ENCODE results near the gene TMC7. TPM values are rescaled to one million over a fixed set of nuclear protein-coding genes. Genes with fewer than 3 reads are reported as not detected.

The TMC7 gene
- total RNA-seq, 1 experiment from 2014 or later = 0.34 TPM

- H3K27me3 ChIP-seq = no peaks in the 10 kb centered on the region
- no peak for DNase-seq
- no peak overlapping the region for H3K4me3 ChIP-seq
Observed at GRCh38 chr16:19040400-19040799, 56.7 kb downstream of the TMC7 start.

GRCh38 chr16:19044769-19045168 lies 61.0 kb downstream of the TMC7 start:
- Histone ChIP-seq H3K27me3 (no peaks in the 10 kb centered on the region), H3K27ac (no peak overlapping the region), H3K4me3 (no peak overlapping the region), H3K9me3 (replicated peaks) (no peaks in the 10 kb centered on the region), H3K4me1 (no peaks in the 10 kb centered on the region), H3K36me3 (no peaks in the 10 kb centered on the region)
- DNase-seq = no peak

More at GRCh38 chr16:19040400-19040799, 56.7 kb downstream of the TMC7 start:
- no peak overlapping the region for H3K27ac ChIP-seq
- no peaks in the 10 kb centered on the region for H3K9me3 ChIP-seq (replicated peaks)
- no peaks in the 10 kb centered on the region for H3K4me1 ChIP-seq
- H3K36me3 ChIP-seq = no peaks in the 10 kb centered on the region

GRCh38 chr16:19046062-19046461 lies 62.3 kb downstream of the TMC7 start:
- Histone ChIP-seq H3K27ac (no peak overlapping the region), H3K4me1 (no peaks in the 10 kb centered on the region), H3K4me3 (no peak overlapping the region), H3K9me3 (replicated peaks) (no peaks in the 10 kb centered on the region), H3K27me3 (no peaks in the 10 kb centered on the region), H3K36me3 (no peaks in the 10 kb centered on the region)
- DNase-seq = no peak

- DNase-seq = no peak
- Histone ChIP-seq H3K27me3 (no peaks in the 10 kb centered on the region), H3K4me1 (no peaks in the 10 kb centered on the region), H3K27ac (no peak overlapping the region), H3K4me3 (no peak overlapping the region), H3K36me3 (no peaks in the 10 kb centered on the region), H3K9me3 (replicated peaks) (no peaks in the 10 kb centered on the region)
Observed at GRCh38 chr16:19062706-19063105, 79.0 kb downstream of the TMC7 start.

- Histone ChIP-seq H3K36me3 (no peaks in the 10 kb centered on the region), H3K4me1 (no peaks in the 10 kb centered on the region), H3K9me3 (replicated peaks) (no peaks in the 10 kb centered on the region), H3K27me3 (no peaks in the 10 kb centered on the region), H3K27ac (peak overlapping the region; percentile 100; the same call in 1 of the 2 replicates), H3K4me3 (peak overlapping the region; percentile 100)
- DNase-seq = no peak
Observed at GRCh38 chr16:19066988-19067348, 83.2 kb downstream of the TMC7 start.

GRCh38 chr16:19067349-19068236 lies 83.9 kb downstream of the TMC7 start, which contains the start of gene COQ7:
COQ7 (plus strand) TSS chr16:19067614; CDS start chr16:19067665, 51 bp downstream.
- Histone ChIP-seq H3K27me3 (no peaks in the 10 kb centered on the region), H3K4me3 (peak within 1 kb of the TSS; percentile 100), H3K36me3 (no peaks in the 10 kb centered on the region), H3K4me1 (no peaks in the 10 kb centered on the region), H3K9me3 (replicated peaks) (no peaks in the 10 kb centered on the region), H3K27ac (peak within 1 kb of the TSS; percentile 100)
- peak; percentile 98 to 99 for DNase-seq

GRCh38 chr16:19068237-19068815 lies 84.6 kb downstream of the TMC7 start:
- Histone ChIP-seq H3K4me3 (peak overlapping the region; percentile 100), H3K27me3 (no peaks in the 10 kb centered on the region), H3K9me3 (replicated peaks) (no peaks in the 10 kb centered on the region), H3K27ac (peak overlapping the region; percentile 100), H3K36me3 (no peaks in the 10 kb centered on the region), H3K4me1 (no peaks in the 10 kb centered on the region)
- DNase-seq = no peak

- DNase-seq = peak in 1 of 2 experiments; percentile 31
- Histone ChIP-seq H3K9me3 (replicated peaks) (no peaks in the 10 kb centered on the region), H3K4me3 (no peak overlapping the region), H3K36me3 (no peaks in the 10 kb centered on the region), H3K27me3 (no peaks in the 10 kb centered on the region), H3K27ac (no peak overlapping the region), H3K4me1 (no peaks in the 10 kb centered on the region)
Observed at GRCh38 chr16:19071811-19072777, 88.4 kb downstream of the TMC7 start.

- H3K36me3 ChIP-seq = no peaks in the 10 kb centered on the region
Observed at GRCh38 chr16:19073344-19073743, 89.6 kb downstream of the TMC7 start.

GRCh38 chr16:19073863-19074262 lies 90.1 kb downstream of the TMC7 start:
- no peak overlapping the region for H3K4me3 ChIP-seq
- H3K36me3 ChIP-seq = no peaks in the 10 kb centered on the region
- H3K4me1 ChIP-seq = no peaks in the 10 kb centered on the region
- no peak for DNase-seq
- no peak overlapping the region for H3K27ac ChIP-seq
- no peaks in the 10 kb centered on the region for H3K9me3 ChIP-seq (replicated peaks)
- H3K27me3 ChIP-seq = no peaks in the 10 kb centered on the region

More at GRCh38 chr16:19073344-19073743, 89.6 kb downstream of the TMC7 start:
- H3K27me3 ChIP-seq = no peaks in the 10 kb centered on the region
- no peaks in the 10 kb centered on the region for H3K9me3 ChIP-seq (replicated peaks)
- H3K4me3 ChIP-seq = no peak overlapping the region
- DNase-seq = no peak
- no peaks in the 10 kb centered on the region for H3K4me1 ChIP-seq
- H3K27ac ChIP-seq = no peak overlapping the region

GRCh38 chr16:19075511-19075910 lies 91.8 kb downstream of the TMC7 start:
- Histone ChIP-seq H3K4me3 (no peak overlapping the region), H3K9me3 (replicated peaks) (no peaks in the 10 kb centered on the region), H3K27me3 (no peaks in the 10 kb centered on the region), H3K4me1 (no peaks in the 10 kb centered on the region), H3K27ac (no peak overlapping the region), H3K36me3 (no peaks in the 10 kb centered on the region)
- DNase-seq = no peak

- no peaks in the 10 kb centered on the region for H3K9me3 ChIP-seq (replicated peaks)
- H3K36me3 ChIP-seq = peaks cover 5% of the 10 kb centered on the region; the same call in 1 of the 2 replicates
- H3K27ac ChIP-seq = no peak overlapping the region
- no peak overlapping the region for H3K4me3 ChIP-seq
- H3K4me1 ChIP-seq = no peaks in the 10 kb centered on the region
- H3K27me3 ChIP-seq = no peaks in the 10 kb centered on the region
- DNase-seq = no peak
Observed at GRCh38 chr16:19077879-19078278, 94.1 kb downstream of the TMC7 start.

- H3K36me3 ChIP-seq = peaks cover 5% of the 10 kb centered on the region; the same call in 1 of the 2 replicates
- DNase-seq = no peak
- H3K9me3 ChIP-seq (replicated peaks) = no peaks in the 10 kb centered on the region
- H3K27ac ChIP-seq = no peak overlapping the region
- no peaks in the 10 kb centered on the region for H3K27me3 ChIP-seq
- H3K4me1 ChIP-seq = no peaks in the 10 kb centered on the region
- no peak overlapping the region for H3K4me3 ChIP-seq
Observed at GRCh38 chr16:19083670-19084069, 99.9 kb downstream of the TMC7 start.

GRCh38 chr16:19084139-19084538 lies 100.4 kb downstream of the TMC7 start:
- H3K9me3 ChIP-seq (replicated peaks) = no peaks in the 10 kb centered on the region
- peaks cover 5% of the 10 kb centered on the region; the same call in 1 of the 2 replicates for H3K36me3 ChIP-seq
- H3K27ac ChIP-seq = no peak overlapping the region
- no peaks in the 10 kb centered on the region for H3K4me1 ChIP-seq
- H3K4me3 ChIP-seq = no peak overlapping the region
- DNase-seq = no peak
- no peaks in the 10 kb centered on the region for H3K27me3 ChIP-seq

Measured in SJCRH30 (cell line).